CD14-positive monocyte (primary cell): Measurements from ENCODE around the gene TAAR6. TPM values are rescaled to one million over a fixed set of nuclear protein-coding genes. Genes with fewer than 3 reads are reported as not detected.

Source experiments
- DNase-seq, 3 donors: peaks; one replicate each; pipeline ENCODE4 v3.0.0-alpha.2; 2011 to 2022
- H2AFZ ChIP-seq: 2 replicates; pipeline ENCODE4 v1.6.0; 2012; ENCODE audit warnings: mild to moderate bottlenecking, low read depth, low read length, inconsistent platforms; ENCODE audit not compliant: insufficient read depth, poor library complexity, severe bottlenecking
- H3K27ac ChIP-seq, 2 donors: 1 replicate in 1 of 2; 2 replicates in 1 of 2; pipeline ENCODE4 v1.5.1; 2012 to 2013; ENCODE audit warnings: low read length in 2 of 2, control low read depth in 1 of 2, inconsistent platforms in 1 of 2, low read depth in 1 of 2, mild to moderate bottlenecking in 1 of 2
- H3K27me3 ChIP-seq, 2 donors: one replicate each; pipeline versions ENCODE4 v1.6.0 to v1.6.1; 2011 to 2013; ENCODE audit warnings: low read length in 2 of 2; ENCODE audit not compliant: control insufficient read depth in 2 of 2, insufficient read depth in 2 of 2
- H3K36me3 ChIP-seq, 2 donors: replicated peaks in 1 of 2; 1 replicate in 1 of 2; 2 replicates in 1 of 2; pipeline versions ENCODE4 v1.5.1 to v1.6.1; 2012 to 2013; ENCODE audit warnings: low read length in 2 of 2, control low read depth in 1 of 2, inconsistent platforms in 1 of 2, mild to moderate bottlenecking in 1 of 2; ENCODE audit not compliant: insufficient read depth in 2 of 2, control insufficient read depth in 1 of 2
- H3K4me1 ChIP-seq, 2 donors: 1 replicate in 1 of 2; 2 replicates in 1 of 2; pipeline versions ENCODE4 v1.5.1 to v1.6.1; 2012 to 2013; ENCODE audit warnings: low read length in 2 of 2, control low read depth in 1 of 2, inconsistent platforms in 1 of 2, mild to moderate bottlenecking in 1 of 2, moderate library complexity in 1 of 2; ENCODE audit not compliant: insufficient read depth in 2 of 2, control insufficient read depth in 1 of 2
- H3K4me2 ChIP-seq: replicated peaks from 2 replicates; pipeline ENCODE3; 2012; ENCODE audit warnings: low read length, moderate library complexity, mild to moderate bottlenecking; ENCODE audit not compliant: poor library complexity, severe bottlenecking; ENCODE audit errors: extremely low read depth
- H3K4me3 ChIP-seq, 3 experiments: fragments of 200-600 bp in 1 of 3; sonication (generic) in 1 of 3; replicated peaks in 1 of 3; 1 replicate in 2 of 3; 2 replicates in 1 of 3; pipeline ENCODE4 v1.5.1; 2011 to 2013; ENCODE audit warnings: low read length in 3 of 3, mild to moderate bottlenecking in 3 of 3, control low read depth in 2 of 3, low read depth in 2 of 3, inconsistent platforms in 1 of 3, moderate library complexity in 1 of 3
- H3K79me2 ChIP-seq: 2 replicates; pipeline ENCODE4 v1.6.0; 2012; ENCODE audit warnings: mild to moderate bottlenecking, control low read depth, inconsistent platforms, low read length, moderate library complexity; ENCODE audit not compliant: insufficient read depth
- H3K9ac ChIP-seq: 2 replicates; pipeline ENCODE4 v1.6.0; 2017; ENCODE audit warnings: low read length, mild to moderate bottlenecking; ENCODE audit not compliant: insufficient read depth, poor library complexity, severe bottlenecking
- H3K9me3 ChIP-seq, 2 donors: replicated peaks in 1 of 2; 1 replicate in 1 of 2; 2 replicates in 1 of 2; pipeline versions ENCODE4 v1.5.1 to v1.6.1; 2012 to 2013; ENCODE audit warnings: low read length in 2 of 2, control low read depth in 1 of 2; ENCODE audit not compliant: control insufficient read depth in 1 of 2, insufficient read depth in 1 of 2
- H4K20me1 ChIP-seq: 2 replicates; pipeline ENCODE4 v1.6.0; 2012; ENCODE audit warnings: mild to moderate bottlenecking, low read length, control low read depth, moderate library complexity; ENCODE audit not compliant: insufficient read depth
- H3K27ac Mint-ChIP-seq, 7 donors: one replicate each; pipeline ENCODE4 v1.8.0; 2020; ENCODE audit warnings: mild to moderate bottlenecking in 7 of 7, mixed read lengths in 7 of 7, moderate library complexity in 6 of 7, inconsistent platforms in 2 of 7
- H3K27me3 Mint-ChIP-seq, 3 donors: one replicate each; pipeline ENCODE4 v1.8.0; 2021 to 2022; ENCODE audit warnings: low read depth in 3 of 3, mild to moderate bottlenecking in 3 of 3, mixed read lengths in 3 of 3, moderate library complexity in 3 of 3, inconsistent platforms in 1 of 3
- H3K36me3 Mint-ChIP-seq, 2 donors: one replicate each; pipeline ENCODE4 v1.8.0; 2020; ENCODE audit warnings: mixed read lengths in 2 of 2, inconsistent platforms in 1 of 2, mild to moderate bottlenecking in 1 of 2
- H3K4me1 Mint-ChIP-seq: one replicate; pipeline ENCODE4 v1.8.0; 2020; ENCODE audit warnings: mild to moderate bottlenecking, mixed read lengths
- H3K4me3 Mint-ChIP-seq, 2 donors: one replicate each; pipeline ENCODE4 v1.8.0; 2020; ENCODE audit warnings: mild to moderate bottlenecking in 2 of 2, mixed read lengths in 2 of 2, moderate library complexity in 1 of 2
- H3K9me3 Mint-ChIP-seq, 7 donors: one replicate each; pipeline ENCODE4 v1.8.0; 2020 to 2022; ENCODE audit warnings: mixed read lengths in 7 of 7, mild to moderate bottlenecking in 6 of 7, moderate library complexity in 6 of 7, inconsistent platforms in 2 of 7
- WGBS: methylation state at CpG from one replicate; pipeline ENCODE4 v1.1.5; 2013; ENCODE audit warnings: missing lambda C conversion rate; ENCODE audit not compliant: insufficient coverage; 5-methylcytosine and 5-hydroxymethylcytosine counted together
- intact Hi-C, 2 donors: fragments of 100-400 bp; cut with micrococcal nuclease; formaldehyde crosslinking; loops; one replicate each; pipeline versions ENCODE4 v1.15.0 to v1.15.1; 2023
- polyA plus RNA-seq, 3 donors: library from polyadenylated mRNA; depleted of rRNA in 1 of 3; unstranded in 2 of 3; stranded (reverse) in 1 of 3; fragments of 300-500 nt in 2 of 3; fragments of >200 nt in 1 of 3; fragmentation: Illumina TruSeq in 2 of 3; gene quantifications; 1 replicate in 2 of 3; 2 replicates in 1 of 3; pipeline ENCODE4 v1.2.3, GENCODE V29; 2012 to 2021
- TF ChIP-seq, protein P1 (sequence below): fragments of 200-600 bp; IDR thresholded peaks from one replicate; pipeline ENCODE4 v1.8.0; 2022; ENCODE audit warnings: antibody characterized with exemption, mild to moderate bottlenecking

The TAAR6 gene
- polyA plus RNA-seq, 3 donors = not detected

DNA sequence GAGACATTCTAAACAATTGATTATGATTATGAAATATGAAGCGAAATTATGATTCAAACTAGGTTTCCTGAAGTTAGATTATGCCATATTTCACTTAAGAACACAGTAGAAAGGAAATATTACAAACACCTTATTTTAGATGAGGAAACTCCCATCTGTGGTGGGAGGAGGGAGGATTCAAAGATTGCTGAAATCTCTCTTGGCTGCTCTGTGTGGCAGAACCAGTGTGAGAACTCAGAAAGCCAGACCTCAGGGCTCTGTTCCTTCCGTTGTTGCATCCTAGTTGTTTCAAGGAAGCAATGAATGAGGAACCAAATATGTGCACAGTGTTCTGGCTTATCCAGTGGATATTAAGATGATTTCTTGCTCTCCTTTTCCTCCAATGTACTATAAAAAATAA lies 17.3 kb downstream of the TAAR6 start:
- Mint-ChIP-seq H3K36me3 (no peaks in the 10 kb centered on the region), H3K27ac (peak overlapping the region in 6 of 7 donors; percentile 3 to 69 (median 54)), H3K27me3 (peaks cover 0 to 4% (median 0%) of the 10 kb centered on the region in 3 donors), H3K9me3 (peaks cover 0 to 2% (median 0%) of the 10 kb centered on the region in 7 donors), H3K4me3 (no peak overlapping the region), H3K4me1 (peaks cover 29% of the 10 kb centered on the region)
- Histone ChIP-seq H3K9ac (no peak overlapping the region), H3K4me1 (peaks cover 23 to 32% of the 10 kb centered on the region in 2 donors), H3K9me3 (no peaks in the 10 kb centered on the region), H2AFZ (no peak overlapping the region), H4K20me1 (no peaks in the 10 kb centered on the region), H3K36me3 (no peaks in the 10 kb centered on the region), H3K27ac (peak overlapping the region in 1 of 2 donors; percentile 6), H3K27me3 (no peaks in the 10 kb centered on the region), H3K79me2 (no peaks in the 10 kb centered on the region), H3K4me3 (no peak overlapping the region), H3K4me2 (peak overlapping the region; percentile 28)
- DNase-seq = peak; percentile 49 to 84 (median 69)
- intact Hi-C loops = no loop called here
- TF ChIP-seq, protein P1, sequence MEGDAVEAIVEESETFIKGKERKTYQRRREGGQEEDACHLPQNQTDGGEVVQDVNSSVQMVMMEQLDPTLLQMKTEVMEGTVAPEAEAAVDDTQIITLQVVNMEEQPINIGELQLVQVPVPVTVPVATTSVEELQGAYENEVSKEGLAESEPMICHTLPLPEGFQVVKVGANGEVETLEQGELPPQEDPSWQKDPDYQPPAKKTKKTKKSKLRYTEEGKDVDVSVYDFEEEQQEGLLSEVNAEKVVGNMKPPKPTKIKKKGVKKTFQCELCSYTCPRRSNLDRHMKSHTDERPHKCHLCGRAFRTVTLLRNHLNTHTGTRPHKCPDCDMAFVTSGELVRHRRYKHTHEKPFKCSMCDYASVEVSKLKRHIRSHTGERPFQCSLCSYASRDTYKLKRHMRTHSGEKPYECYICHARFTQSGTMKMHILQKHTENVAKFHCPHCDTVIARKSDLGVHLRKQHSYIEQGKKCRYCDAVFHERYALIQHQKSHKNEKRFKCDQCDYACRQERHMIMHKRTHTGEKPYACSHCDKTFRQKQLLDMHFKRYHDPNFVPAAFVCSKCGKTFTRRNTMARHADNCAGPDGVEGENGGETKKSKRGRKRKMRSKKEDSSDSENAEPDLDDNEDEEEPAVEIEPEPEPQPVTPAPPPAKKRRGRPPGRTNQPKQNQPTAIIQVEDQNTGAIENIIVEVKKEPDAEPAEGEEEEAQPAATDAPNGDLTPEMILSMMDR = no peak
- WGBS = no CpG with 5 or more reads among the region's 2 CpGs

DNA sequence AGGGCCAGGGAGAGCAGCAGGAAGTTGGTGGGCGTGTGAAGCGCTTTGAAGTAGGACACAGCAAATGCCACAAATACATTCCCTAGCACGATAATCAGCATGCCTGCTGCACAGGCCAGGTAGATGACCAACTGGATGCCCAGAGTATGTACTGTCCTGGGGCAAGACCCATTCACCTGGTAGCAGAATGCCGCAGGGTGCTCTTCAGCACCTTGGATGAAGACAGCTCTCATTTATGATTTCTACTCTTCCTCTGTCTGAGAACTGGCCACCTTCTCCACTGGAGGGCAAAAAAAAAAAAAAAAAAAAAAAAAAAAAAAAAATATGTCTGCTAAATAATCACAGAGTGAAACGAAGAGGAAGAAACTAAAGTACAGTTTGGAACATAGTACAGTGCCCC lies 19.3 kb downstream of the TAAR6 start, which contains the start of gene TAAR5:
TSS of gene TAAR5 (minus strand) at position 288 of the 400 bp plus-strand sequence. CDS start at position 233, 55 bp downstream.
- Histone ChIP-seq H4K20me1 (no peaks in the 10 kb centered on the region), H3K4me2 (no peak within 1 kb of the TSS), H3K9ac (no peak within 1 kb of the TSS), H2AFZ (peak within 1 kb of the TSS; percentile 6), H3K4me1 (peaks cover 33 to 42% of the 10 kb centered on the region in 2 donors), H3K36me3 (no peaks in the 10 kb centered on the region), H3K9me3 (no peaks in the 10 kb centered on the region), H3K4me3 (no peak within 1 kb of the TSS), H3K27me3 (no peaks in the 10 kb centered on the region), H3K79me2 (no peaks in the 10 kb centered on the region), H3K27ac (peak within 1 kb of the TSS in 1 of 2 donors; percentile 53)
- Mint-ChIP-seq H3K4me1 (peaks cover 42% of the 10 kb centered on the region), H3K27me3 (no peaks in the 10 kb centered on the region), H3K36me3 (no peaks in the 10 kb centered on the region), H3K9me3 (peaks cover 0 to 2% (median 0%) of the 10 kb centered on the region in 7 donors), H3K27ac (peak within 1 kb of the TSS in 3 of 7 donors; percentile 17 to 68 (median 54)), H3K4me3 (no peak within 1 kb of the TSS)
- TF ChIP-seq, protein P1 = no peak
- intact Hi-C loops = no loop called here
- 93% methylated on average over 4 of the region's 5 CpGs for WGBS
- DNase-seq = no peak
